Activated CD4-positive, alpha-beta T cell treated with anti-CD3 and anti-CD28 coated beads for 36 hours (primary cell): Measurements from ENCODE around the gene RABGAP1L. TPM values are rescaled to one million over a fixed set of nuclear protein-coding genes. Genes with fewer than 3 reads are reported as not detected.
"Not testable (repeated sequence)": the region's sequence is repeated elsewhere in the genome, so short reads cannot be mapped to it uniquely, and the experiment has no call there.

ENCODE experiments used
- ATAC-seq: fragments of 200-7000 bp; cut with Tn5 transposase; one replicate; pipeline ENCODE4 v1.10.0; 2021; ENCODE audit warnings: mild to moderate bottlenecking, moderate library complexity
- CTCF ChIA-PET: fragments of 350-600 bp; sonication (Branson Sonifier 250); formaldehyde crosslinking; loops from one replicate; lab custom pipeline; 2021; ENCODE audit warnings: antibody characterized with exemption; lab: Charles Lee
- POLR2A ChIA-PET: fragments of 350-600 bp; sonication (Branson Sonifier 250); formaldehyde crosslinking; loops from one replicate; lab custom pipeline; 2021; ENCODE audit warnings: antibody characterized with exemption, inconsistent platforms; lab: Charles Lee
- DNase-seq: peaks from one replicate; pipeline ENCODE4 v3.0.0-alpha.2; 2020
- H3K27ac Mint-ChIP-seq: one replicate; pipeline ENCODE4 v1.8.0; 2021; ENCODE audit warnings: mixed read lengths
- H3K27me3 Mint-ChIP-seq: one replicate; pipeline ENCODE4 v1.8.0; 2021; ENCODE audit warnings: mixed read lengths
- H3K36me3 Mint-ChIP-seq: one replicate; pipeline ENCODE4 v1.8.0; 2021; ENCODE audit warnings: low read depth, mixed read lengths
- H3K4me1 Mint-ChIP-seq: one replicate; pipeline ENCODE4 v1.8.0; 2021; ENCODE audit warnings: mixed read lengths
- H3K4me3 Mint-ChIP-seq: one replicate; pipeline ENCODE4 v1.8.0; 2021; ENCODE audit warnings: mild to moderate bottlenecking, moderate library complexity, mixed read lengths
- H3K9me3 Mint-ChIP-seq: one replicate; pipeline ENCODE4 v1.8.0; 2021; ENCODE audit warnings: low read depth, mixed read lengths
- intact Hi-C, 2 experiments: fragments of 100-400 bp; cut with DNase I in 1 of 2; cut with micrococcal nuclease in 1 of 2; formaldehyde crosslinking; loops; one replicate each; pipeline versions ENCODE4 v1.14.2 to v1.15.1; 2022 to 2024; cut with DNase I, micrococcal nuclease
- total RNA-seq, 2 experiments: library from RNA; stranded (reverse); gene quantifications; one replicate each; pipeline ENCODE4 v1.2.3, GENCODE V29; 2021

Gene RABGAP1L
- total RNA-seq, 2 experiments from 2014 or later = 22.6 to 29.9 TPM

- H3K27ac Mint-ChIP-seq = no peak overlapping the region
- intact Hi-C loops = no loop called here
- H3K4me3 Mint-ChIP-seq = no peak overlapping the region
- CTCF ChIA-PET = no interaction called here
- DNase-seq (no peak), ATAC-seq (no peak)
- peaks cover 2% of the 10 kb centered on the region for H3K4me1 Mint-ChIP-seq
- no peaks in the 10 kb centered on the region for H3K27me3 Mint-ChIP-seq
- POLR2A ChIA-PET = no interaction called here
- peaks cover 7% of the 10 kb centered on the region for H3K36me3 Mint-ChIP-seq
- peaks cover 4% of the 10 kb centered on the region for H3K9me3 Mint-ChIP-seq
Observed at GRCh38 chr1:174642393-174642792, 483.1 kb downstream of the RABGAP1L start.

- H3K4me3 Mint-ChIP-seq = no peak overlapping the region
- intact Hi-C loops = no loop called here
- ATAC-seq = no peak
- H3K4me1 Mint-ChIP-seq = peaks cover 2% of the 10 kb centered on the region
- H3K9me3 Mint-ChIP-seq = no peaks in the 10 kb centered on the region
- no peaks in the 10 kb centered on the region for H3K27me3 Mint-ChIP-seq
- POLR2A ChIA-PET = no interaction called here
- no peak for DNase-seq
- CTCF ChIA-PET = no interaction called here
- no peak overlapping the region for H3K27ac Mint-ChIP-seq
- H3K36me3 Mint-ChIP-seq = no peaks in the 10 kb centered on the region
Observed at GRCh38 chr1:174643206-174643605, 483.9 kb downstream of the RABGAP1L start.

GRCh38 chr1:174649572-174649971 lies 490.3 kb downstream of the RABGAP1L start:
- intact Hi-C loops, POLR2A ChIA-PET, H3K27me3 Mint-ChIP-seq: not testable (repeated sequence)

GRCh38 chr1:174652569-174653280 lies 493.4 kb downstream of the RABGAP1L start:
- H3K4me3 Mint-ChIP-seq = no peak overlapping the region
- H3K27ac Mint-ChIP-seq = no peak overlapping the region
- H3K36me3 Mint-ChIP-seq = peaks cover 12% of the 10 kb centered on the region
- intact Hi-C loops = no loop called here
- no peak for DNase-seq
- ChIA-PET CTCF (no interaction called here), POLR2A (no interaction called here)
- no peaks in the 10 kb centered on the region for H3K27me3 Mint-ChIP-seq
- no peaks in the 10 kb centered on the region for H3K4me1 Mint-ChIP-seq
- no peak for ATAC-seq
- H3K9me3 Mint-ChIP-seq = peaks cover 4% of the 10 kb centered on the region

More at GRCh38 chr1:174649572-174649971, 490.3 kb downstream of the RABGAP1L start:
- H3K9me3 Mint-ChIP-seq, H3K27ac Mint-ChIP-seq, H3K4me3 Mint-ChIP-seq, H3K4me1 Mint-ChIP-seq, CTCF ChIA-PET, ATAC-seq, H3K36me3 Mint-ChIP-seq, DNase-seq: not testable (repeated sequence)

GRCh38 chr1:174654560-174654959 lies 495.2 kb downstream of the RABGAP1L start:
- H3K27me3 Mint-ChIP-seq = no peaks in the 10 kb centered on the region
- no peak overlapping the region for H3K4me3 Mint-ChIP-seq
- POLR2A ChIA-PET = no interaction called here
- H3K36me3 Mint-ChIP-seq = peaks cover 10% of the 10 kb centered on the region
- no peak overlapping the region for H3K27ac Mint-ChIP-seq
- no peak for DNase-seq
- H3K9me3 Mint-ChIP-seq = peaks cover 2% of the 10 kb centered on the region
- no peaks in the 10 kb centered on the region for H3K4me1 Mint-ChIP-seq
- intact Hi-C loops = no loop called here
- CTCF ChIA-PET = no interaction called here
- no peak for ATAC-seq

- POLR2A ChIA-PET = no interaction called here
- H3K4me1 Mint-ChIP-seq = no peaks in the 10 kb centered on the region
- no peak overlapping the region for H3K27ac Mint-ChIP-seq
- no peaks in the 10 kb centered on the region for H3K27me3 Mint-ChIP-seq
- no peak for ATAC-seq
- intact Hi-C loops = no loop called here
- peaks cover 9% of the 10 kb centered on the region for H3K36me3 Mint-ChIP-seq
- H3K9me3 Mint-ChIP-seq = peaks cover under 1% of the 10 kb centered on the region
- CTCF ChIA-PET = no interaction called here
- DNase-seq = no peak
- no peak overlapping the region for H3K4me3 Mint-ChIP-seq
Observed at GRCh38 chr1:174656409-174657059, 497.2 kb downstream of the RABGAP1L start.

- no peak for ATAC-seq
- ChIA-PET POLR2A (no interaction called here), CTCF (no interaction called here)
- H3K9me3 Mint-ChIP-seq = no peaks in the 10 kb centered on the region
- H3K27me3 Mint-ChIP-seq = no peaks in the 10 kb centered on the region
- DNase-seq = no peak
- H3K36me3 Mint-ChIP-seq = peaks cover 4% of the 10 kb centered on the region
- no peak overlapping the region for H3K4me3 Mint-ChIP-seq
- intact Hi-C loops = no loop called here
- H3K27ac Mint-ChIP-seq = no peak overlapping the region
- H3K4me1 Mint-ChIP-seq = no peaks in the 10 kb centered on the region
Observed at GRCh38 chr1:174657411-174657810, 498.1 kb downstream of the RABGAP1L start.

- intact Hi-C loops = no loop called here
- ATAC-seq (no peak), DNase-seq (no peak)
- Mint-ChIP-seq H3K4me1 (no peaks in the 10 kb centered on the region), H3K27me3 (no peaks in the 10 kb centered on the region), H3K27ac (no peak overlapping the region), H3K9me3 (no peaks in the 10 kb centered on the region), H3K36me3 (peaks cover 3% of the 10 kb centered on the region), H3K4me3 (no peak overlapping the region)
- ChIA-PET POLR2A (no interaction called here), CTCF (interaction anchor here (0.7 kb wide), 1 partner anchor 9 kb away, joined by 4 read pairs; no protein-coding TSS in a partner anchor)
Observed at GRCh38 chr1:174657893-174658292, 498.6 kb downstream of the RABGAP1L start.

- ATAC-seq = no peak
- H3K4me1 Mint-ChIP-seq = no peaks in the 10 kb centered on the region
- no peaks in the 10 kb centered on the region for H3K9me3 Mint-ChIP-seq
- H3K27me3 Mint-ChIP-seq = no peaks in the 10 kb centered on the region
- no peak overlapping the region for H3K4me3 Mint-ChIP-seq
- CTCF ChIA-PET = no interaction called here
- peaks cover 3% of the 10 kb centered on the region for H3K36me3 Mint-ChIP-seq
- intact Hi-C loops = no loop called here
- H3K27ac Mint-ChIP-seq = no peak overlapping the region
- POLR2A ChIA-PET = no interaction called here
- no peak for DNase-seq
Observed at GRCh38 chr1:174659823-174660222, 500.5 kb downstream of the RABGAP1L start.

- CTCF ChIA-PET = no interaction called here
- Mint-ChIP-seq H3K27ac (no peak overlapping the region), H3K4me3 (no peak overlapping the region), H3K36me3 (no peaks in the 10 kb centered on the region), H3K9me3 (no peaks in the 10 kb centered on the region), H3K27me3 (no peaks in the 10 kb centered on the region), H3K4me1 (no peaks in the 10 kb centered on the region)
- POLR2A ChIA-PET = no interaction called here
- intact Hi-C loops = no loop called here
- no peak for ATAC-seq
- no peak for DNase-seq
Observed at GRCh38 chr1:174660476-174660875, 501.2 kb downstream of the RABGAP1L start.

- CTCF ChIA-PET = no interaction called here
- DNase-seq (no peak), ATAC-seq (no peak)
- POLR2A ChIA-PET = no interaction called here
- intact Hi-C loops = no loop called here
- Mint-ChIP-seq H3K27me3 (no peaks in the 10 kb centered on the region), H3K36me3 (peaks cover 10% of the 10 kb centered on the region), H3K9me3 (peaks cover 3% of the 10 kb centered on the region), H3K27ac (no peak overlapping the region), H3K4me3 (no peak overlapping the region), H3K4me1 (no peaks in the 10 kb centered on the region)
Observed at GRCh38 chr1:174663358-174663757, 504.0 kb downstream of the RABGAP1L start.

- no peak for ATAC-seq
- no peak overlapping the region for H3K27ac Mint-ChIP-seq
- H3K27me3 Mint-ChIP-seq = no peaks in the 10 kb centered on the region
- no peak overlapping the region for H3K4me3 Mint-ChIP-seq
- H3K36me3 Mint-ChIP-seq = peaks cover 22% of the 10 kb centered on the region
- no peak for DNase-seq
- no peaks in the 10 kb centered on the region for H3K4me1 Mint-ChIP-seq
- ChIA-PET CTCF (interaction anchor here (0.8 kb wide), 1 partner anchor 8 kb away, joined by 4 read pairs; no protein-coding TSS in a partner anchor), POLR2A (no interaction called here)
- peaks cover 16% of the 10 kb centered on the region for H3K9me3 Mint-ChIP-seq
- intact Hi-C loops = no loop called here
Observed at GRCh38 chr1:174666248-174666647, 506.9 kb downstream of the RABGAP1L start.
